MM.1S (cell line): Measurements from ENCODE around the gene LRRC25.
"Not testable (repeated sequence)": the region's sequence is repeated elsewhere in the genome, so short reads cannot be mapped to it uniquely, and the experiment has no call there.

Experiments used
- DNase-seq: peaks from one replicate; pipeline ENCODE4 v3.0.0-alpha.2; 2015
- H2AFZ ChIP-seq: fragments of 300-600 bp; sonication (generic); 2 replicates; pipeline ENCODE4 v1.6.0; 2016; ENCODE audit warnings: antibody characterized with exemption, low read length
- H3F3A ChIP-seq: fragments of 300-600 bp; sonication (generic); 2 replicates; pipeline ENCODE4 v1.6.1; 2016; ENCODE audit warnings: mild to moderate bottlenecking, antibody characterized with exemption, low read length, moderate library complexity, mixed read lengths; ENCODE audit not compliant: insufficient read depth
- H3K27ac ChIP-seq: fragments of 300-600 bp; sonication (generic); 2 replicates; pipeline ENCODE4 v1.5.1; 2016; ENCODE audit warnings: mild to moderate bottlenecking, low read length
- H3K27me3 ChIP-seq: fragments of 300-600 bp; sonication (generic); replicated peaks from 2 replicates; pipeline ENCODE4 v1.6.0; 2016; ENCODE audit warnings: low read length; ENCODE audit not compliant: insufficient read depth
- H3K36me3 ChIP-seq: fragments of 300-600 bp; sonication (generic); replicated peaks from 2 replicates; pipeline ENCODE4 v1.6.1; 2016; ENCODE audit warnings: mild to moderate bottlenecking, low read length, mixed read lengths; ENCODE audit not compliant: insufficient read depth
- H3K4me1 ChIP-seq: fragments of 300-600 bp; sonication (generic); 2 replicates; pipeline ENCODE4 v1.6.1; 2016; ENCODE audit warnings: low read length, mixed read lengths
- H3K4me2 ChIP-seq: fragments of 300-600 bp; sonication (generic); 2 replicates; pipeline ENCODE4 v1.6.0; 2016; ENCODE audit warnings: low read depth, low read length
- H3K4me3 ChIP-seq: fragments of 300-600 bp; sonication (generic); 2 replicates; pipeline ENCODE4 v1.5.1; 2016; ENCODE audit warnings: low read length, mixed read lengths
- H3K79me2 ChIP-seq: fragments of 300-600 bp; sonication (generic); 2 replicates; pipeline ENCODE4 v1.6.1; 2016; ENCODE audit warnings: mixed run types, low read length, mixed read lengths
- H3K9ac ChIP-seq: fragments of 300-600 bp; sonication (generic); 2 replicates; pipeline ENCODE4 v1.6.1; 2016; ENCODE audit warnings: low read length, mixed read lengths
- H3K9me2 ChIP-seq: fragments of 300-600 bp; sonication (generic); replicated peaks from 2 replicates; pipeline ENCODE4 v1.6.1; 2016; ENCODE audit warnings: mild to moderate bottlenecking, low read length, mixed read lengths; ENCODE audit not compliant: insufficient read depth
- H3K9me3 ChIP-seq: fragments of 300-600 bp; sonication (generic); replicated peaks from 2 replicates; pipeline ENCODE4 v1.6.1; 2016; ENCODE audit warnings: mild to moderate bottlenecking, low read length, mixed read lengths; ENCODE audit not compliant: insufficient read depth
- H4K20me1 ChIP-seq: fragments of 300-600 bp; sonication (generic); 2 replicates; pipeline ENCODE4 v1.6.1; 2016; ENCODE audit warnings: mild to moderate bottlenecking, low read length, moderate library complexity, mixed read lengths; ENCODE audit not compliant: insufficient read depth
- EZH2 ChIP-seq: fragments of 300-600 bp; sonication (generic); optimal IDR thresholded peaks from 2 replicates; pipeline ENCODE3; 2017; ENCODE audit warnings: low read depth, mild to moderate bottlenecking, antibody characterized with exemption, low read length, mixed read lengths
- EZH2phosphoT487 ChIP-seq: fragments of 300-600 bp; sonication (generic); IDR thresholded peaks from 2 replicates; pipeline ENCODE4 v1.6.1; 2018; ENCODE audit warnings: antibody characterized with exemption, low read length
- TF ChIP-seq, protein P1 (sequence below): fragments of 300-600 bp; sonication (generic); IDR thresholded peaks from 2 replicates; pipeline ENCODE4 v1.5.1; 2016; ENCODE audit warnings: antibody characterized with exemption, low read length, mixed read lengths

Gene LRRC25

DNA sequence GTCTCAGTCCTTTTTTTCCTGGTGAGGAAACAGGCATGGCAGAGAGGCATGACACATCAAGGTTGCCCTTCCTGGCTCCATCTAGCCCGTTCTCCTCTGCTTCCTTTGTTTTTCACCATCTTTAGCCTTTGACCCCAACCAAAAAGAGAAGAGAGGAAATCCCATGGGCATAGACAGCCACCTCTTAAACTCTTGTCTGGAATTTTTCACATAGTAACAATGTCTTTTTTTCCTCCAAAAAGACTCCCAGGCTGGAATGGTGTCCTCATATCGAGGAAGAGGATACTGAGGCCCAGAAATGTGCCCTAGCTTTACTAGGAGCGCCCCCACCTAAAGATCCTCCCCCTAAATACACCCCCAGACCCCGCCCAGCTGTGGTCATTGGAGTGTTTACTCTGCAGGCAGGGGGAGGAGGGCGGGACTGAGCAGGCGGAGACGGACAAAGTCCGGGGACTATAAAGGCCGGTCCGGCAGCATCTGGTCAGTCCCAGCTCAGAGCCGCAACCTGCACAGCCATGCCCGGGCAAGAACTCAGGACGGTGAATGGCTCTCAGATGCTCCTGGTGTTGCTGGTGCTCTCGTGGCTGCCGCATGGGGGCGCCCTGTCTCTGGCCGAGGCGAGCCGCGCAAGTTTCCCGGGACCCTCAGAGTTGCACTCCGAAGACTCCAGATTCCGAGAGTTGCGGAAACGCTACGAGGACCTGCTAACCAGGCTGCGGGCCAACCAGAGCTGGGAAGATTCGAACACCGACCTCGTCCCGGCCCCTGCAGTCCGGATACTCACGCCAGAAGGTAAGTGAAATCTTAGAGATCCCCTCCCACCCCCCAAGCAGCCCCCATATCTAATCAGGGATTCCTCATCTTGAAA, 11.5 kb downstream of the LRRC25 start, which contains the start of gene GDF15:
TSS of gene GDF15 (plus strand) at position 484 of the 868 bp plus-strand sequence. CDS start at position 516, 32 bp downstream.
- H3K4me3 ChIP-seq = no peak within 1 kb of the TSS
- H4K20me1 ChIP-seq = no peaks in the 10 kb centered on the region
- no peak for DNase-seq
- no peaks in the 10 kb centered on the region for H3F3A ChIP-seq
- H3K4me1 ChIP-seq = 0 out of 2 replicates have a peak, but pooled peaks cover 4% of the 10 kb centered on the region
- H3K9ac ChIP-seq = no peak within 1 kb of the TSS
- H3K27me3 ChIP-seq = peaks cover 68% of the 10 kb centered on the region
- H3K4me2 ChIP-seq = no peak within 1 kb of the TSS
- no peak within 1 kb of the TSS for H3K27ac ChIP-seq
- no peaks in the 10 kb centered on the region for H3K9me3 ChIP-seq
- no peak within 1 kb of the TSS for H2AFZ ChIP-seq
- TF ChIP-seq EZH2 (no peak), EZH2phosphoT487 (no peak)
- TF ChIP-seq, protein P1, sequence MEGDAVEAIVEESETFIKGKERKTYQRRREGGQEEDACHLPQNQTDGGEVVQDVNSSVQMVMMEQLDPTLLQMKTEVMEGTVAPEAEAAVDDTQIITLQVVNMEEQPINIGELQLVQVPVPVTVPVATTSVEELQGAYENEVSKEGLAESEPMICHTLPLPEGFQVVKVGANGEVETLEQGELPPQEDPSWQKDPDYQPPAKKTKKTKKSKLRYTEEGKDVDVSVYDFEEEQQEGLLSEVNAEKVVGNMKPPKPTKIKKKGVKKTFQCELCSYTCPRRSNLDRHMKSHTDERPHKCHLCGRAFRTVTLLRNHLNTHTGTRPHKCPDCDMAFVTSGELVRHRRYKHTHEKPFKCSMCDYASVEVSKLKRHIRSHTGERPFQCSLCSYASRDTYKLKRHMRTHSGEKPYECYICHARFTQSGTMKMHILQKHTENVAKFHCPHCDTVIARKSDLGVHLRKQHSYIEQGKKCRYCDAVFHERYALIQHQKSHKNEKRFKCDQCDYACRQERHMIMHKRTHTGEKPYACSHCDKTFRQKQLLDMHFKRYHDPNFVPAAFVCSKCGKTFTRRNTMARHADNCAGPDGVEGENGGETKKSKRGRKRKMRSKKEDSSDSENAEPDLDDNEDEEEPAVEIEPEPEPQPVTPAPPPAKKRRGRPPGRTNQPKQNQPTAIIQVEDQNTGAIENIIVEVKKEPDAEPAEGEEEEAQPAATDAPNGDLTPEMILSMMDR = peak; percentile 58
- H3K9me2 ChIP-seq = no peaks in the 10 kb centered on the region
- H3K36me3 ChIP-seq = no peaks in the 10 kb centered on the region
- no peaks in the 10 kb centered on the region for H3K79me2 ChIP-seq

GRCh38 chr19:18385359-18385674, 12.1 kb downstream of the LRRC25 start:
- no peaks in the 10 kb centered on the region for H4K20me1 ChIP-seq
- no peaks in the 10 kb centered on the region for H3F3A ChIP-seq
- no peak overlapping the region for H3K4me2 ChIP-seq
- DNase-seq = no peak
- no peaks in the 10 kb centered on the region for H3K79me2 ChIP-seq
- H3K9ac ChIP-seq = no peak overlapping the region
- H3K27me3 ChIP-seq = peaks cover 62% of the 10 kb centered on the region
- no peak overlapping the region for H2AFZ ChIP-seq
- no peaks in the 10 kb centered on the region for H3K9me2 ChIP-seq
- TF ChIP-seq, protein P1 = no peak
- TF ChIP-seq EZH2 (no peak), EZH2phosphoT487 (no peak)
- no peak overlapping the region for H3K27ac ChIP-seq
- H3K4me3 ChIP-seq = no peak overlapping the region
- H3K36me3 ChIP-seq = no peaks in the 10 kb centered on the region
- H3K9me3 ChIP-seq = no peaks in the 10 kb centered on the region
- H3K4me1 ChIP-seq = 0 out of 2 replicates have a peak, but pooled peaks cover 4% of the 10 kb centered on the region

DNA sequence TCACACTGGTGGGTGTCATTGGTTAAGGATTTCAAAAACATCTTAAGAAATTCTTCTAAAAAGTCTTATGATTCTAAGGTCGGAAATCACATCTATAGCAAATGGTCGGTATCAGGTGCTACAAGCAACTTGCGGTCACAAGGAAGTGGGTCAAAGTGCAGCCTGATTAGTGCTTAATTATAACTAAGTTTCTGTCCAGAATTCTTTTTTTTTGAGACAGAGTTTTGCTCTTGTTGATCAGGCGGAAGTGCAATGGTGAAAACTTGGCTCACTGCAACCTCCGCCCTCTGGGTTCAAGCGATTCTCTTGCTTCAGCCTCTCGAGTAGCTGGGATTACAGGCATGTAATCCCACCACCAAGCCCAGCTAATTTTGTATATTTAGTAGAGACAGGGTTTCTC, 12.6 kb downstream of the LRRC25 start:
- no peaks in the 10 kb centered on the region for H3K36me3 ChIP-seq
- no peak for DNase-seq
- H3F3A ChIP-seq = no peaks in the 10 kb centered on the region
- H3K4me3 ChIP-seq = no peak overlapping the region
- H3K4me2 ChIP-seq = no peak overlapping the region
- no peaks in the 10 kb centered on the region for H3K79me2 ChIP-seq
- H3K27ac ChIP-seq = no peak overlapping the region
- TF ChIP-seq, protein P1 = no peak
- TF ChIP-seq EZH2 = no peak
- no peak for TF ChIP-seq EZH2phosphoT487
- H3K9me3 ChIP-seq = no peaks in the 10 kb centered on the region
- H3K27me3 ChIP-seq = peaks cover 56% of the 10 kb centered on the region
- 0 out of 2 replicates have a peak, but pooled peaks cover 4% of the 10 kb centered on the region for H3K4me1 ChIP-seq
- no peaks in the 10 kb centered on the region for H3K9me2 ChIP-seq
- H4K20me1 ChIP-seq = no peaks in the 10 kb centered on the region
- no peak overlapping the region for H3K9ac ChIP-seq
- H2AFZ ChIP-seq = no peak overlapping the region

- not testable (repeated sequence) for H4K20me1 ChIP-seq, H3K27ac ChIP-seq, DNase-seq, H3K4me2 ChIP-seq, H3K36me3 ChIP-seq, H3K4me3 ChIP-seq, H3F3A ChIP-seq, H3K9me3 ChIP-seq, H3K9ac ChIP-seq, H3K9me2 ChIP-seq, H2AFZ ChIP-seq, H3K79me2 ChIP-seq, H3K4me1 ChIP-seq
- peaks cover 45% of the 10 kb centered on the region for H3K27me3 ChIP-seq
Observed at GRCh38 chr19:18383622-18384021, 13.8 kb downstream of the LRRC25 start.
